K562 (cell line): Measurements from ENCODE around the gene DIPK1A. TPM values are rescaled to one million over a fixed set of nuclear protein-coding genes. Genes with fewer than 3 reads are reported as not detected.

Experiments
- BRCA1 ChIP-seq, 2 experiments: fragments of 450-650 bp in 1 of 2; sonication (generic) in 1 of 2; formaldehyde crosslinking in 1 of 2; IDR thresholded peaks; 2 replicates each; pipeline versions ENCODE4 v1.5.0 to v1.6.1; 2017 to 2020; ENCODE audit warnings: mild to moderate bottlenecking in 1 of 2, missing genetic modification reagents in 1 of 2
- HOXB6 ChIP-seq: fragments of 250-450 bp; sonication (Bioruptor Pico); IDR thresholded peaks from 2 replicates; pipeline ENCODE4 v1.5.1; 2022; ENCODE audit warnings: mild to moderate bottlenecking, borderline replicate concordance
- MXD1 ChIP-seq: fragments of 250-450 bp; sonication (Bioruptor Pico); IDR thresholded peaks from 2 replicates; pipeline ENCODE4 v1.8.0; 2021; ENCODE audit warnings: borderline replicate concordance, mild to moderate bottlenecking, moderate library complexity; ENCODE audit not compliant: poor library complexity, severe bottlenecking
- NCOA1 ChIP-seq: fragments of 450-650 bp; IDR thresholded peaks from 2 replicates; pipeline ENCODE4 v1.6.1; 2016; ENCODE audit warnings: low read depth
- PRPF4 ChIP-seq: fragments of 200-400 bp; formaldehyde crosslinking; IDR thresholded peaks from one replicate; pipeline ENCODE4 v1.6.1; 2017; ENCODE audit warnings: low read length, low read depth, mild to moderate bottlenecking; ENCODE audit not compliant: insufficient read depth, poor library complexity, severe bottlenecking
- TCF3 ChIP-seq: sonication (generic); formaldehyde crosslinking; IDR thresholded peaks from 2 replicates; pipeline ENCODE4 v1.4.0; 2020; ENCODE audit warnings: mild to moderate bottlenecking, missing genetic modification reagents
- ZBTB49 ChIP-seq: sonication (generic); formaldehyde crosslinking; IDR thresholded peaks from 2 replicates; pipeline ENCODE4 v1.8.0; 2022; ENCODE audit warnings: missing genetic modification reagents, mild to moderate bottlenecking, borderline replicate concordance
- ZNF3 ChIP-seq: fragments of 250-450 bp; sonication (Bioruptor Pico); IDR thresholded peaks from 2 replicates; pipeline ENCODE4 v1.5.0; 2021; ENCODE audit warnings: mild to moderate bottlenecking, moderate library complexity
- polyA plus RNA-seq, 8 experiments: library from polyadenylated mRNA; depleted of rRNA in 4 of 8; stranded (reverse) in 5 of 8; unstranded in 3 of 8; fragments of >200 nt; fragmentation: Nextera tagmentation in 2 of 8; fragmentation: Illumina TruSeq in 1 of 8; extraction: Ambion mirVana in 2 of 8; extraction: Trizol in 1 of 8; gene quantifications; 2 replicates each; pipeline versions ENCODE4 v1.2.1 to v1.2.3, GENCODE V29; 2011 to 2014; ENCODE audit warnings: inconsistent platforms in 1 of 8, missing spikeins in 1 of 8
- total RNA-seq, 7 experiments: library from RNA; depleted of rRNA in 6 of 7; stranded (reverse); fragments of >200 nt in 6 of 7; fragmentation: Illumina TruSeq in 2 of 7; extraction: Trizol in 2 of 7; gene quantifications; 2 replicates each; pipeline versions ENCODE4 v1.2.1 to v1.2.3, GENCODE V29; 2011 to 2021; ENCODE audit warnings: low replicate concordance in 1 of 7
- TF ChIP-seq, protein P1 (sequence below): fragments of 450-650 bp; IDR thresholded peaks from 2 replicates; pipeline ENCODE4 v1.6.1; 2016; ENCODE audit warnings: mild to moderate bottlenecking, moderate library complexity
- TF ChIP-seq, protein P2 (sequence below), 2 experiments: IDR thresholded peaks; 2 replicates each; pipeline ENCODE4 v1.6.1; 2012; ENCODE audit warnings: improper control_type of control experiment in 2 of 2, low read depth in 2 of 2, low read length in 2 of 2, borderline replicate concordance in 1 of 2

DIPK1A gene
- total and polyA plus RNA-seq, 9 of the 15 experiments (the other 6 are each of a cell fraction or from before 2014, with no cell fraction given) = 0.54 to 2.5 (median 1.3) TPM

- TF ChIP-seq, protein P1, sequence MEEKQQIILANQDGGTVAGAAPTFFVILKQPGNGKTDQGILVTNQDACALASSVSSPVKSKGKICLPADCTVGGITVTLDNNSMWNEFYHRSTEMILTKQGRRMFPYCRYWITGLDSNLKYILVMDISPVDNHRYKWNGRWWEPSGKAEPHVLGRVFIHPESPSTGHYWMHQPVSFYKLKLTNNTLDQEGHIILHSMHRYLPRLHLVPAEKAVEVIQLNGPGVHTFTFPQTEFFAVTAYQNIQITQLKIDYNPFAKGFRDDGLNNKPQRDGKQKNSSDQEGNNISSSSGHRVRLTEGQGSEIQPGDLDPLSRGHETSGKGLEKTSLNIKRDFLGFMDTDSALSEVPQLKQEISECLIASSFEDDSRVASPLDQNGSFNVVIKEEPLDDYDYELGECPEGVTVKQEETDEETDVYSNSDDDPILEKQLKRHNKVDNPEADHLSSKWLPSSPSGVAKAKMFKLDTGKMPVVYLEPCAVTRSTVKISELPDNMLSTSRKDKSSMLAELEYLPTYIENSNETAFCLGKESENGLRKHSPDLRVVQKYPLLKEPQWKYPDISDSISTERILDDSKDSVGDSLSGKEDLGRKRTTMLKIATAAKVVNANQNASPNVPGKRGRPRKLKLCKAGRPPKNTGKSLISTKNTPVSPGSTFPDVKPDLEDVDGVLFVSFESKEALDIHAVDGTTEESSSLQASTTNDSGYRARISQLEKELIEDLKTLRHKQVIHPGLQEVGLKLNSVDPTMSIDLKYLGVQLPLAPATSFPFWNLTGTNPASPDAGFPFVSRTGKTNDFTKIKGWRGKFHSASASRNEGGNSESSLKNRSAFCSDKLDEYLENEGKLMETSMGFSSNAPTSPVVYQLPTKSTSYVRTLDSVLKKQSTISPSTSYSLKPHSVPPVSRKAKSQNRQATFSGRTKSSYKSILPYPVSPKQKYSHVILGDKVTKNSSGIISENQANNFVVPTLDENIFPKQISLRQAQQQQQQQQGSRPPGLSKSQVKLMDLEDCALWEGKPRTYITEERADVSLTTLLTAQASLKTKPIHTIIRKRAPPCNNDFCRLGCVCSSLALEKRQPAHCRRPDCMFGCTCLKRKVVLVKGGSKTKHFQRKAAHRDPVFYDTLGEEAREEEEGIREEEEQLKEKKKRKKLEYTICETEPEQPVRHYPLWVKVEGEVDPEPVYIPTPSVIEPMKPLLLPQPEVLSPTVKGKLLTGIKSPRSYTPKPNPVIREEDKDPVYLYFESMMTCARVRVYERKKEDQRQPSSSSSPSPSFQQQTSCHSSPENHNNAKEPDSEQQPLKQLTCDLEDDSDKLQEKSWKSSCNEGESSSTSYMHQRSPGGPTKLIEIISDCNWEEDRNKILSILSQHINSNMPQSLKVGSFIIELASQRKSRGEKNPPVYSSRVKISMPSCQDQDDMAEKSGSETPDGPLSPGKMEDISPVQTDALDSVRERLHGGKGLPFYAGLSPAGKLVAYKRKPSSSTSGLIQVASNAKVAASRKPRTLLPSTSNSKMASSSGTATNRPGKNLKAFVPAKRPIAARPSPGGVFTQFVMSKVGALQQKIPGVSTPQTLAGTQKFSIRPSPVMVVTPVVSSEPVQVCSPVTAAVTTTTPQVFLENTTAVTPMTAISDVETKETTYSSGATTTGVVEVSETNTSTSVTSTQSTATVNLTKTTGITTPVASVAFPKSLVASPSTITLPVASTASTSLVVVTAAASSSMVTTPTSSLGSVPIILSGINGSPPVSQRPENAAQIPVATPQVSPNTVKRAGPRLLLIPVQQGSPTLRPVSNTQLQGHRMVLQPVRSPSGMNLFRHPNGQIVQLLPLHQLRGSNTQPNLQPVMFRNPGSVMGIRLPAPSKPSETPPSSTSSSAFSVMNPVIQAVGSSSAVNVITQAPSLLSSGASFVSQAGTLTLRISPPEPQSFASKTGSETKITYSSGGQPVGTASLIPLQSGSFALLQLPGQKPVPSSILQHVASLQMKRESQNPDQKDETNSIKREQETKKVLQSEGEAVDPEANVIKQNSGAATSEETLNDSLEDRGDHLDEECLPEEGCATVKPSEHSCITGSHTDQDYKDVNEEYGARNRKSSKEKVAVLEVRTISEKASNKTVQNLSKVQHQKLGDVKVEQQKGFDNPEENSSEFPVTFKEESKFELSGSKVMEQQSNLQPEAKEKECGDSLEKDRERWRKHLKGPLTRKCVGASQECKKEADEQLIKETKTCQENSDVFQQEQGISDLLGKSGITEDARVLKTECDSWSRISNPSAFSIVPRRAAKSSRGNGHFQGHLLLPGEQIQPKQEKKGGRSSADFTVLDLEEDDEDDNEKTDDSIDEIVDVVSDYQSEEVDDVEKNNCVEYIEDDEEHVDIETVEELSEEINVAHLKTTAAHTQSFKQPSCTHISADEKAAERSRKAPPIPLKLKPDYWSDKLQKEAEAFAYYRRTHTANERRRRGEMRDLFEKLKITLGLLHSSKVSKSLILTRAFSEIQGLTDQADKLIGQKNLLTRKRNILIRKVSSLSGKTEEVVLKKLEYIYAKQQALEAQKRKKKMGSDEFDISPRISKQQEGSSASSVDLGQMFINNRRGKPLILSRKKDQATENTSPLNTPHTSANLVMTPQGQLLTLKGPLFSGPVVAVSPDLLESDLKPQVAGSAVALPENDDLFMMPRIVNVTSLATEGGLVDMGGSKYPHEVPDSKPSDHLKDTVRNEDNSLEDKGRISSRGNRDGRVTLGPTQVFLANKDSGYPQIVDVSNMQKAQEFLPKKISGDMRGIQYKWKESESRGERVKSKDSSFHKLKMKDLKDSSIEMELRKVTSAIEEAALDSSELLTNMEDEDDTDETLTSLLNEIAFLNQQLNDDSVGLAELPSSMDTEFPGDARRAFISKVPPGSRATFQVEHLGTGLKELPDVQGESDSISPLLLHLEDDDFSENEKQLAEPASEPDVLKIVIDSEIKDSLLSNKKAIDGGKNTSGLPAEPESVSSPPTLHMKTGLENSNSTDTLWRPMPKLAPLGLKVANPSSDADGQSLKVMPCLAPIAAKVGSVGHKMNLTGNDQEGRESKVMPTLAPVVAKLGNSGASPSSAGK = no peak
- TF ChIP-seq BRCA1 (IDR thresholded peaks at IDR 0.05) (no peak), BRCA1 (CRISPR knock-in tag; IDR thresholded peaks at IDR 0.05) (no peak), ZBTB49 (no peak), HOXB6 (CRISPR knock-in tag) (no peak), ZNF3 (no peak), PRPF4 (no peak), MXD1 (CRISPR knock-in tag) (no peak), TCF3 (CRISPR knock-in tag) (peak; percentile 69), NCOA1 (peak; percentile 17; the same call in 1 of the 2 replicates)
- TF ChIP-seq, protein P2, sequence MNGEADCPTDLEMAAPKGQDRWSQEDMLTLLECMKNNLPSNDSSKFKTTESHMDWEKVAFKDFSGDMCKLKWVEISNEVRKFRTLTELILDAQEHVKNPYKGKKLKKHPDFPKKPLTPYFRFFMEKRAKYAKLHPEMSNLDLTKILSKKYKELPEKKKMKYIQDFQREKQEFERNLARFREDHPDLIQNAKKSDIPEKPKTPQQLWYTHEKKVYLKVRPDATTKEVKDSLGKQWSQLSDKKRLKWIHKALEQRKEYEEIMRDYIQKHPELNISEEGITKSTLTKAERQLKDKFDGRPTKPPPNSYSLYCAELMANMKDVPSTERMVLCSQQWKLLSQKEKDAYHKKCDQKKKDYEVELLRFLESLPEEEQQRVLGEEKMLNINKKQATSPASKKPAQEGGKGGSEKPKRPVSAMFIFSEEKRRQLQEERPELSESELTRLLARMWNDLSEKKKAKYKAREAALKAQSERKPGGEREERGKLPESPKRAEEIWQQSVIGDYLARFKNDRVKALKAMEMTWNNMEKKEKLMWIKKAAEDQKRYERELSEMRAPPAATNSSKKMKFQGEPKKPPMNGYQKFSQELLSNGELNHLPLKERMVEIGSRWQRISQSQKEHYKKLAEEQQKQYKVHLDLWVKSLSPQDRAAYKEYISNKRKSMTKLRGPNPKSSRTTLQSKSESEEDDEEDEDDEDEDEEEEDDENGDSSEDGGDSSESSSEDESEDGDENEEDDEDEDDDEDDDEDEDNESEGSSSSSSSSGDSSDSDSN (IDR thresholded peaks at IDR 0.05; ENCODE audit: borderline replicate concordance in 1 of 2, low read depth in 2 of 2, low read length in 2 of 2) = no peak
These were observed 29.6 kb upstream of the DIPK1A start (continued) for GRCh38 chr1:92990828-92991227.
